ENCODE measurements around the gene KIAA1958. TPM values are rescaled to one million over a fixed set of nuclear protein-coding genes. Genes with fewer than 3 reads are reported as not detected.

KIAA1958 gene
- total RNA-seq, 1 experiment from 2014 or later = 4.2 TPM

- no peak overlapping the region for H2AFZ ChIP-seq (ENCODE audit: low read length)
- H4K20me1 ChIP-seq (ENCODE audit: low read length) = no peaks in the 10 kb centered on the region
- no peaks in the 10 kb centered on the region for H3K27me3 ChIP-seq (ENCODE audit: low read length)
- H3K79me2 ChIP-seq (ENCODE audit: low read length) = no peaks in the 10 kb centered on the region
- H3K4me3 ChIP-seq (ENCODE audit: low read length) = no peak overlapping the region
- DNase-seq = no peak
- TF ChIP-seq EZH2phosphoT487 (IDR thresholded peaks at IDR 0.05; ENCODE audit: borderline replicate concordance, low read length) (no peak), EZH2 (IDR thresholded peaks at IDR 0.05; ENCODE audit: low read length, unreplicated experiment) (no peak), CTCF (conservative IDR thresholded peaks at IDR 0.05; ENCODE audit: low read depth, low read length) (no peak)
- BruUV-seq (replicated peaks) = no TSS peak
- H3K4me2 ChIP-seq (ENCODE audit: low read length) = no peak overlapping the region
- H3F3A ChIP-seq (ENCODE audit: low read length, unreplicated experiment) = no peaks in the 10 kb centered on the region
- H3K4me1 ChIP-seq (ENCODE audit: insufficient read depth, low read length) = no peaks in the 10 kb centered on the region
- intact Hi-C loops (cut with micrococcal nuclease) = no loop called here
- POLR2A ChIA-PET (ENCODE audit: unreplicated experiment) = interaction anchor here (0.6 kb wide), 1 partner anchor 15 kb away, joined by 5 read pairs; no protein-coding TSS in a partner anchor
- CTCF ChIA-PET = no interaction called here
- H3K9ac ChIP-seq (ENCODE audit: low read length) = no peak overlapping the region
- no peaks in the 10 kb centered on the region for H3K9me3 ChIP-seq (ENCODE audit: low read length)
- peak; percentile 33 for ATAC-seq
- no peak overlapping the region for H3K27ac ChIP-seq (ENCODE audit: low read length)
- H3K36me3 ChIP-seq (ENCODE audit: low read depth, low read length) = no peaks in the 10 kb centered on the region
- H3K9me2 ChIP-seq (replicated peaks; ENCODE audit: low read length) = no peaks in the 10 kb centered on the region
These were observed 129.1 kb downstream of the KIAA1958 start for GRCh38 chr9:112615584-112616266.

GRCh38 chr9:112617371-112617770, 130.7 kb downstream of the KIAA1958 start:
- Histone ChIP-seq H3K4me3 (ENCODE audit: low read length) (no peak overlapping the region), H4K20me1 (ENCODE audit: low read length) (no peaks in the 10 kb centered on the region), H3K27ac (ENCODE audit: low read length) (no peak overlapping the region), H3K9me2 (replicated peaks; ENCODE audit: low read length) (no peaks in the 10 kb centered on the region), H3K4me2 (ENCODE audit: low read length) (no peak overlapping the region), H3K9ac (ENCODE audit: low read length) (no peak overlapping the region), H3K79me2 (ENCODE audit: low read length) (no peaks in the 10 kb centered on the region), H3F3A (ENCODE audit: low read length, unreplicated experiment) (no peaks in the 10 kb centered on the region), H3K36me3 (ENCODE audit: low read depth, low read length) (no peaks in the 10 kb centered on the region), H2AFZ (ENCODE audit: low read length) (no peak overlapping the region), H3K4me1 (ENCODE audit: insufficient read depth, low read length) (no peaks in the 10 kb centered on the region), H3K9me3 (ENCODE audit: low read length) (no peaks in the 10 kb centered on the region), H3K27me3 (ENCODE audit: low read length) (no peaks in the 10 kb centered on the region)
- intact Hi-C loops (cut with micrococcal nuclease) = no loop called here
- ATAC-seq (no peak), DNase-seq (no peak)
- BruUV-seq (replicated peaks) = no TSS peak
- TF ChIP-seq EZH2phosphoT487 (IDR thresholded peaks at IDR 0.05; ENCODE audit: borderline replicate concordance, low read length) (no peak), CTCF (conservative IDR thresholded peaks at IDR 0.05; ENCODE audit: low read depth, low read length) (no peak), EZH2 (IDR thresholded peaks at IDR 0.05; ENCODE audit: low read length, unreplicated experiment) (no peak)
- ChIA-PET CTCF (no interaction called here), POLR2A (ENCODE audit: unreplicated experiment) (no interaction called here)

GRCh38 chr9:112618385-112619009, 131.9 kb downstream of the KIAA1958 start:
- ChIA-PET POLR2A (ENCODE audit: unreplicated experiment) (no interaction called here), CTCF (no interaction called here)
- DNase-seq = no peak
- no peak overlapping the region for H3K4me2 ChIP-seq (ENCODE audit: low read length)
- H3K79me2 ChIP-seq (ENCODE audit: low read length) = no peaks in the 10 kb centered on the region
- intact Hi-C loops (cut with micrococcal nuclease) = no loop called here
- no TSS peak for BruUV-seq (replicated peaks)
- no peaks in the 10 kb centered on the region for H3K27me3 ChIP-seq (ENCODE audit: low read length)
- no peak overlapping the region for H2AFZ ChIP-seq (ENCODE audit: low read length)
- H3K9ac ChIP-seq (ENCODE audit: low read length) = no peak overlapping the region
- no peaks in the 10 kb centered on the region for H3K9me3 ChIP-seq (ENCODE audit: low read length)
- no peaks in the 10 kb centered on the region for H3K9me2 ChIP-seq (replicated peaks; ENCODE audit: low read length)
- H3F3A ChIP-seq (ENCODE audit: low read length, unreplicated experiment) = no peaks in the 10 kb centered on the region
- TF ChIP-seq EZH2 (IDR thresholded peaks at IDR 0.05; ENCODE audit: low read length, unreplicated experiment) (no peak), EZH2phosphoT487 (IDR thresholded peaks at IDR 0.05; ENCODE audit: borderline replicate concordance, low read length) (no peak), CTCF (conservative IDR thresholded peaks at IDR 0.05; ENCODE audit: low read depth, low read length) (no peak)
- ATAC-seq = no peak
- H3K36me3 ChIP-seq (ENCODE audit: low read depth, low read length) = no peaks in the 10 kb centered on the region
- H3K4me1 ChIP-seq (ENCODE audit: insufficient read depth, low read length) = no peaks in the 10 kb centered on the region
- H4K20me1 ChIP-seq (ENCODE audit: low read length) = no peaks in the 10 kb centered on the region
- no peak overlapping the region for H3K4me3 ChIP-seq (ENCODE audit: low read length)
- H3K27ac ChIP-seq (ENCODE audit: low read length) = no peak overlapping the region
